Activated CD4-positive, alpha-beta T cell treated with anti-CD3 and anti-CD28 coated beads, Interleukin-2, Interleukin-6, amounts not matched to agents 100 ng/mL and 50 ng/mL, durations not matched to agents 16 hours and 8 hours (primary cell): Measurements from ENCODE around the gene GCFC2.
"Not testable (repeated sequence)": the region's sequence is repeated elsewhere in the genome, so short reads cannot be mapped to it uniquely, and the experiment has no call there.

Experiments used
- DNase-seq: peaks from one replicate; pipeline ENCODE4 v3.0.0-alpha.2; 2020

GCFC2 gene

DNA sequence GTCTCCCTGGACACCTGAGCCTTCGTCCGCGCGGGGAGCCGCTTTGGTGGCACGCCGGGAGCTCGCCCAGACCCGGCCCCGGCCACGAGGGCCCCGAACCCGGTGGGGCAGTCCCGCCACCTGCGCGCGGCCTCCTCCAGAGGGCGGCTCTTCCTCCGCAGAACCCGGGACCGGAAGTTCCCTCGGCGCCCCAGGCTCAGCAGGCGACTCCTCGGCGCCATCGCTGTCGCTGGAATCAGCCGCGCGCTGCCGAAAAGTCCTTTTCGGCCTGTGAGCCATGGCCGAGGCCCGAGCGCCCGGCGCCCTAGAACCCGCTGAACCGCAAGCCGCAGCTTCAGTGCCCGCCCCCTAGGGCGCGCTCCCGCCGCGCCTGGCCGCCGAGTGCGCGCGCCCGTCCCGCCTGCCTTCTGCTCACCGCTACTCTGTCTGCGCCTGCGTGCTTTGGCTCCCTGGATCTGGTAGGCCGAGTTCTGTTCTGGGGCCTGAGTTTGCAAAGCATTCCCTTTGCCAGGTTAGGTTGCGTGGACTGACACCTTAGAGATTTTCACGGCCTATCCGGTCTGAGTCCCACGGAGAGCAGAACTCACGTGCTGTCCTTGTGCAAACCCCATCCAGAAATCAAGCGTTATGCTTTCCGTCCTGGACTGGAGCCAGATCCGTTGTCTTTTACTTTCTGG, at the start of gene GCFC2:
TSS of gene GCFC2 (minus strand) at position 339 of the 677 bp plus-strand sequence. CDS start at position 279, 60 bp downstream.
- peak; percentile 90 for DNase-seq

GRCh38 chr2:75752828-75753227, 42.1 kb upstream of the GCFC2 start:
- no peak for DNase-seq

DNA sequence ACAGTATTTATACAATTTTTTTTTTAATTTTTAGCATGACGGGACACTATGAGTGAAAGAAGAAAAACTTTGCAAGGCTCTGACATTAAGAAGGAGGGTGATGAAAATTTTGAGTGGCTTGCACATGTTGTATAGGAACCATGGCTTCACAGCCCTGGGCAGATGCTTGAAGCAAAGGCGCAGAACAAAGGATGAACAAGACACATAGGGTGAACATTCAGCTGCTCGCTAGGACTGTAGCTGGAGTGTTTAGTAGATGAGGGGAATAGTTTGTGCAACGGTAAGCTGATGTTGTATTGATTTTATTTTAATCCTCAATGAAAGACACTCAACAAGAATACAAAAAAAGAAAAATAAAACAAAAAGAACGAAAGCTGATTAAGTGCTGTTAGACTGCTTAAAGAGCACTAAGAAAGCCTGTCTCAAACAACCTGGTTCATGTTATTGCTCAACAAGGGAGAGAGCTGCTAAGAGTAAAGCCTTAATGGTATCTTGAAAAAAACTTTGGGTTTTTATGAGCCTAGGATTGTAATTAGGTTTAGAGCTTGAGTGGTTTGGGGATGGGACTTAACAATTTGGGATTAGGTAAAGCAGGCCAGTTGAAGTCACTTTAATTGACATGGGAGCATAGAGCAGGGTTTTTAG, 41.2 kb upstream of the GCFC2 start:
- DNase-seq: no peak

- peak; percentile 11 for DNase-seq
Measured at GRCh38 chr2:75751360-75751759, 40.6 kb upstream of the GCFC2 start.

DNA sequence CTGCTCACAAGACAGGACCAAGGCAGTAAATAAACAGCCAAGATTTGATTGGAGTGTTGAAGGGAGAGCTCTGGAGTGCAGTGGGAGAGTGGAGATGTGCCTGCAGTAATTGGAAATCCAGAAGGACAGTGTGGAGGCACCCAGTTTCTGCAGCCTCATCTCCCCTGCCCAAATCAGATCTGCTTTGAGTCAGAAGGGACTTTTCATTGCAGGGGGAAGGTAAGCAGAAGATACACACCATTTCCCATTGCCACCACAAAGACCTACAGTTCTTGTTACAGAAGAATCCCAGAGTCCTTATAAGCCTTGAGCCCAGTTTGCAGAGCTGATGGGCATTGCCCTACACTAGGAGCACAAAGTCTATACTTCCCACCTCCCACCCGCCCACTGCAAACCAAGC, 27.2 kb upstream of the GCFC2 start:
- no peak for DNase-seq

- no peak for DNase-seq
Measured at GRCh38 chr2:75736276-75736675, 25.6 kb upstream of the GCFC2 start.

DNA sequence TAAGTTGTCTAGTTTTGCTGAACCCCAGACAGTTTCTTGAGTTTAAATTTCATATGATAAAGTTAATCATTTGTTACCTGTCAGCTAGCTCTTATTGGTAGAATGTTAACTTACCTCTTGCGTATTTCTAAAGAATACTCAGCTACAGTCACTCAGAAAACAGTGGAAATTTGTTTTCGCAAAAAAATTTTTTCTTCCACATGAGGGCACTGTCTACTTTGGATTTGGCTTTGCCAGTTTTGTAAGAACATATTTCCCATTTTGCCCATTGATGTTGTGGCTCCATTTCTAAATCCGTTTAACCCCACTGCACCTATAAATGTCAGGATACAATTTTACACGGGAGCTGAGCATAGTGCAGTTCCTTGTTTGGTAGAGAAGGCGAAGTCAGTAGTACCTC, 19.1 kb upstream of the GCFC2 start:
- no peak for DNase-seq

DNA sequence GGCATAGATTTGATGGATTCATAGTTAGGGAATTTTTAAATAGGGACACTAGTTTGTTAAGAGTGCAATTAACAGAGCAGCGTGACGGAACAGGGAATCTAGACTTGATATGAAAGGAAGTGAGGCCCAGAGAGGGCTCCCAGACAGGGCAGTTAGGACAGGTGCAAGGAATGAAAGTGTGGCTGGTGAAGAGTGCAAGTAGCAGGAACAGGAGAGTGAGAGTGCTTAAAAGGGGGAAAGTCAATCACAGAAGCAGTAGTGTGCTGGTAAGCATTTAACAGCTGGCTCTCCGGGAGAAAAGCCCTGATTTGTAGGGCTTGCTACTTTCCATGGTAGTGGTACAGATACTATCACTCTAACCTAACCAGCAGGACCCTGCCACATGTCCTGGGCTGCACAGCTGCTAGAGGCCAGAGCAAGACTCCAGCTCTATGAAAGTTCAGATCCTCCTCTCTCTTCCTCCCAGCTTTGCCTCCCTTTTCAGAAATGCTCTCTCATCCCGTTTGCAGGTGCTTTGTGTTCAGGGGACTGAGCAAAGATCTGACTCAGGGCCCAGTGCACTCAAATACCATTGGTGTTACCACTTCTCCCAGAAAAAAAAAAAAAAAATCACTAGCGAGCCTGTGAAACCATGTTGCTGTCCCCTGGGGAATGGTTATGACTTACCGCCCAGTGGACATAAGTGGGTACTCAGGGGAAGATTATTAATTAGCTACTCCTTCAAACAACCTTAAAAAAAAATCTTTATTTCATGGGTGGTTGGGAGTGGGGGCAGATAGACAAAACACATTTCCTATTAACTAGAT, 18.1 kb upstream of the GCFC2 start:
- no peak for DNase-seq

DNA sequence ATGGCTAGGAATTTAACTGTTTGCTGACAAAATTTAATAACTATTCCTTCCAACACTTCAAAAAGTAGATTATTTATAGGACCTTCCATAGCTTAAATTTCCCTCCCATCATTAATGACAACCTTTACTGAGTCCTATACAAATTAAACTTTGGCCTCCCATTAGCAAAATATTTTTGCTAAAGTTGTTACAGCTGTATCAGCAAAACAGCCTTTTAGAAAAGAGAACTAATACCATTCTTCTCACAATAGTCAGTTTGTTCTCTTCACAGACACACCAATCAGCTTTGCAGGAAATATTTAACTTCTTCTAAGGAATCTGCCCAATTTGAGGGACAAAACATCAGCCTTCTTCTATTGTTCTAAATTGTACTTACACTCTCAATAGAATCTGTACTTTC, 12.0 kb upstream of the GCFC2 start:
- no peak for DNase-seq

- no peak for DNase-seq
Measured at GRCh38 chr2:75720525-75720924, 9.8 kb upstream of the GCFC2 start.

GRCh38 chr2:75719616-75720015, 8.9 kb upstream of the GCFC2 start:
- no peak for DNase-seq

DNA sequence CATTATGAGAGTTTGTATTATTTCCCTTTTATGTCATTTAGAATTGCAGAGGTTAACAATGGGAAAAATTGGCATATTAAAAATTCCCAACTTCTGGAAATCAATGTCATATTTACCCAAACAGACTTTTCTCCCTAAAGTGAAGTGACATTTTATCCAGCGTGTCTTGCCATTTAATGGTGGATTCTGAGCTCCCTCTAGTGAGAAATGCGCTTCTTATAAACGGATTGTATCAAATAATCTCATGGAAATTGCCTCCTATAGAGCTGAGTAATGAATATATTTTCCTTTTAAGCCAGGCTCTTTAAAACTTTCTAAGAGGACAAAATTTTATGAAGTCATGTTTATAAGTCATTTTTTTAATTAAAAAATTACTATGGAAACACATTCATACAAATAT, 5.7 kb upstream of the GCFC2 start:
- no peak for DNase-seq

DNA sequence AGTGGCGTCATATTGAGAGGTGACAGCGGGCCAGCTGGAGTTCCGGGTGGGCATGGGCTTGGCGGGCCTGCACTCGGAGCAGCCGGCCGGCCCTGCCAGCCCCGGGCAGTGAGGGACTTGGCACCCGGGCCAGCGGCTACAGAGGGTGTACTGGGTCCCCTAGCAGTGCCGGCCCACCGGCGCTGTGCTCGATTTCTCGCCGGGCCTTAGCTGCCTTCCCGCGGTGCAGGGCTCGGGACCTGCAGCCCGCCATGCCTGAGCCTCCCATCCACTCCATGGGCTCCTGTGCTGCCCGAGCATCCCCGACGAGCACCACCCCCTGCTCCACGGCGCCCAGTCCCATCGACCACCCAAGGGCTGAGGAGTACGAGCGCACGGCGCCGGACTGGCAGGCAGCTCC, 875 bp upstream of the GCFC2 start:
- not testable (repeated sequence) for DNase-seq

GRCh38 chr2:75710220-75710576, 517 bp downstream of the GCFC2 start:
- no peak for DNase-seq

GRCh38 chr2:75709297-75709696, 1.4 kb downstream of the GCFC2 start:
- peak; percentile 6 for DNase-seq

DNA sequence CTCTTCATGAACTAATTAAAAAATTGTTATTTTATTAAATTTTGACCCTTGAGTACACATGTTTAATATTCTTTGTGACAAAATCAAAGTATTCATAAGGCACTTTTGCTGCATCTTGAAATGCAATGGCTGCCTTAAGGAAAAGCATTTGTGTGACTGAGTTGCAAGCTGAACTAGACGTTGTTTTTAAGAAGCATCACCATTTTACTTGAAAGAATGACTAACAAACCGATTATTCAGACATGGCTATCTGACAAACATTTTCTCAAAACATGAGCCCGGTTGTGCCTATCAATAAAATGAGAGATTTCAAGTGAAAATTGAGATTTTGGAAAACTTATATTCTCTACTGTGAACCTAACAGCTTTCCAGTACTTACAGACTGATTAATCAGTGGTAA, 2.8 kb downstream of the GCFC2 start:
- DNase-seq: no peak

DNA sequence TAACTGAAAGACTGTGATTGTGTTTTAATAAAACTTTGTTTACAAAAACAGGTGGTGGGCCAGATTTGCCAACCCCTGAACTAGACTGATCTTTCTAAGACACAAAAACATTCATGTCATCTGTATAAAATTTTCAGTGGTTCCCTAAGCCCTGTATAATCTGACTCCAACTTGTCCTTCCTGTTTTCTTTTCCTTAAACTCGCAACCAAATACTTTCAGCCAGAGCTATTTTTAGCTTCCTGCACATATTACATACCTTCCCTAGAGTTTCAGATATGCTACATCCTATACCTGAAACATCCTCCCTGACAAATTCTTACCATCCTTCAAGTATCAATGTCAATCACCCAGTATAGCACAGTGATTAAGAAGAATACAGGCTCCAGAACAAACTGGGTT, 4.8 kb downstream of the GCFC2 start:
- peak; percentile 3 for DNase-seq

DNA sequence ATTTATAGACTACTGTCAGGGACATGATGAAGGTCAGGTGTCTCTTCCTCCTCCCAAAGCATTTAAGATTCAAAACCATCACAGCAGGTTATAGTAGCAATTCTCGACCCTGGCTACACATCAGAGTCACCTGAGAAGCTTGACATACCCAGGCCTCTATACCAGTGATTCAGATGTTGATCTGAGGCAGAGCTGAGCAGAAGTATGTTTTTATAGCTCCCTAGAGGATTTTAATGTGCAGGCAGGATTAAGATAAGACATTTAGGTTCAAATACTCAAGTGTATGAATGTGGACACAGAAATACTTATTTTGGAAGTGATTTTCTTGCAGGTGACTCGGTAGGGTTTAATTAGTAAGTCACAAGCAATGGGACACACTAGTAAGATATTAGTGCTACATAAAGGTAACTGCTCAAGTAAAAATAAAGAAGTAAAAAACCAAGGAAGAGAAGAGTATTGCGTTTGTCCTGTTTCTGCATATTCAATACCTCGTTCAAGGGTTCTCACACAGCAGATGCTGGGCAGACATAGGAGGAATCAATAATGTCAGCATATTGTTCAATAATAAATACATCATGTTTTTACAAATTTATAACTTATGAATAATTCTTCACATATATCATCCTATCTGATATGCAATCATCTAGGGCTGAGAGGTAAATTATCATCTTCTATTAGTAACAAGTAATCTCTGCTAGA, 7.0 kb downstream of the GCFC2 start:
- no peak for DNase-seq

DNA sequence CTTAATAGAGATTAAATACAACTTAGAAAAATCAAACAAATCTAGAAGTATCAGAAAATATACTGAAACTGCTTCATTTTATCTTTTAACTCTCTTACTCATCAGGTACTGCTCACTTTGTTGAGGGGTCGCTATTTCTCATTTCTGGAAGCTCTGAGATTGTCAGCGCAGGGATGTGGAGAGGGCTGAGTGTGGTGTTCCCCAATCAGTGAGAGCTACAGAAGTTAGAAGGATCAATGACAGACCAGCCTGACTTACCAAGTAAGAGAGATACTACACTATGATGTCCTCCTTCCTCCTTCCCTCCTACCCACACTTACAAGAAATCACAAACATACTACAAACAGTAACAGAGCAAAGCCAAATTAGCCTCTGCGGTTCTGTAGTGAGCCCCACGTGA, 8.1 kb downstream of the GCFC2 start:
- DNase-seq: no peak

- no peak for DNase-seq
Measured at GRCh38 chr2:75698918-75699317, 11.8 kb downstream of the GCFC2 start.

GRCh38 chr2:75688196-75688595, 22.5 kb downstream of the GCFC2 start:
- DNase-seq: no peak

DNA sequence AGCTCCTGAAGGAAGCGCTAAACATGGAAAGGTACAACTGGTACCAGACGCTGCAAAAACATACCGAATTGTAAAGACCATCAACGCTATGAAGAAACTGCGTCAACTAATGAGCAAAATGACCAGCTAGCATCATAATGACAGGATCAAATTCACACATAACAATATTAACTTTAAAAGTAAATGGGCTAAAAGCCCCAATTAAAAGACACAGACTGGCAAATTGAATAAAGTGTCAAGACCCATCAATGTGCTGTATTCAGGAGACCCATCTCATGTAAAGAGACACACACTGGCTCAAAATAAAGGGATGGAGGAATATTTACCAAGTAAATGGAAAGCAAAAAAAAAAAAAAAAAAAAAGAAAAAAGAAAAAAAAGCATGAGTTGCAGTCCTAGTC, 27.3 kb downstream of the GCFC2 start:
- not testable (repeated sequence) for DNase-seq

DNA sequence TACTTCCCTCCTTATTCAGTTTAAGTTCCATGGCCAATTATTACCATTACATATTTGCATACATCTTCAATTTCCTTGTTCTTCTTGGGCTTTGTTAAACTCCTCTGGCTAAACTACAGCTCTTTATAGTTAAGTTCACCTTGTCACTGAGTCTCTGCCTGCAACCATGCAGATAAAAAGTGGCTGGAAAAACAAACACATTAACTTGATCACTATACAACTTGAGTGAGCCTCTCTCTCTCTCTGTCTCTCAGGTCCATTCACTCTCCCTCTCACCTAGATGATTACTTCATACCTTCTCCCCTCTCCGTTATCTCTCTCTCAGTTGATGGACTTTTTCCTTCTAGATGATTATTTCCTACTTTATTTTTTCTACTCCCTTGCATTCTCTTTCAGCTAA, 30.3 kb downstream of the GCFC2 start:
- DNase-seq: no peak

- no peak for DNase-seq
Measured at GRCh38 chr2:75679556-75679955, 31.2 kb downstream of the GCFC2 start.
